GM12892 (cell line): Measurements from ENCODE around the gene RASGRP2.

Experiments
- POLR2AphosphoS5 ChIP-seq: IDR thresholded peaks from 2 replicates; pipeline ENCODE4 v1.6.1; 2011; ENCODE audit warnings: low read depth, low read length, control low read depth
- TAF1 ChIP-seq: IDR thresholded peaks from 2 replicates; pipeline ENCODE4 v1.6.1; 2011; ENCODE audit warnings: low read depth, mild to moderate bottlenecking, control low read depth, low read length, borderline replicate concordance

DNA sequence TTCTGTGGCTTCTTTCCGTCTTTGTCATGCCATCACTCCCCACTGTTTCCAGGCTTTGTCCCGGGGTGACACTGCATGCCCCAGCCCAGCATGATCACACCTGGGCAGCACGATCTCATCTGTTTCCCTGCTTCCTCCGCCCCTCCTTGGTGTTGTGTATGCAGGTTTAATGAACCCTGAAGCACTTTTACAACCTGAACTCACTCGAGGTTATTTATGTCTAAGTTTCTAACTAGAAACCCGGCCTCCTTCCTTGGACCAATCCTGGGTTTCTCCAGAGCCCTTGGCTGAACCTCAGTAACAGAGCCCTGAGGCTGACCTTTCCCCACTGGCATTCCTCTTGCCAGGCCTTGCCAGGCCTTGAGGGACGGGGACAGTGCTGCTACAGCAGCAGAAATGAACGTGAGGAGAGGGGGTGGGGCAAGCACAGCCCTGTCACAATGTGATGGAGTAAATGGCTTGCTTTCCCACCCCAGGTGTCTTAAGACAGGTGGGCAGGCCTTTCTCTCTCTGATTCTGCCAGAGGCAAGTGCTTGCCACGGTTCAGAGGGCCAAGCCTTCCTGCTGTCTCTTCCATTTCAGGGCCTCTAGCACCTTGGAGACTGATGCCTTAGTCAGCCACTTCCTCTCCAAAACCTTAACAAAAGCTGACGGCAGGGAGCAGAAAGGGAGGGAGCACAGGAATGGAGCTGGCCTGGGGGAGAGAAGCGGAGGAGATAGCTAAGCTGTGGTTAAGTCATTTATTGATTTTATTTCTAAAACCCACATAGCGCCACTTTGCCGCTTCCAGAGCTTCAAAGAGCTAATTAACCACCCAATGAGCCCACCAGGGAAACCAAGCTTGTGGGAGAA is 19.0 kb upstream of the RASGRP2 start:
- no peak for TF ChIP-seq TAF1
- 0 out of 2 replicates have a peak, but pooled peaks have one; percentile 39 for TF ChIP-seq POLR2AphosphoS5
